SK-N-SH (cell line): ENCODE measurements around the gene ODAD3. TPM values are rescaled to one million over a fixed set of nuclear protein-coding genes. Genes with fewer than 3 reads are reported as not detected.

Experiments
- CTCF ChIA-PET: fragments of 300-600, 350-600 bp; formaldehyde crosslinking; extraction: SDS; loops from one replicate; lab custom pipeline; 2021; lab: Yijun Ruan, JAX
- POLR2A ChIA-PET: fragments of 350-600 bp; sonication (Branson Sonifier 250); formaldehyde crosslinking; extraction: SDS; loops from one replicate; lab custom pipeline; 2020; ENCODE audit warnings: antibody characterized with exemption, inconsistent platforms; lab: Yijun Ruan, JAX
- DNase-seq: peaks from one replicate; pipeline ENCODE4 v3.0.0; 2012
- H2AFZ ChIP-seq: fragments of 200-600 bp; sonication (generic); 2 replicates; pipeline ENCODE4 v1.8.1; 2016; ENCODE audit warnings: antibody characterized with exemption, mild to moderate bottlenecking, low read depth
- H3F3A ChIP-seq: fragments of 200-600 bp; sonication (generic); replicated peaks from 2 replicates; pipeline ENCODE3; 2016; ENCODE audit warnings: antibody characterized with exemption, mild to moderate bottlenecking; ENCODE audit not compliant: insufficient read depth
- H3K27ac ChIP-seq, 2 experiments: fragments of 200-500 bp in 1 of 2; fragments of 200-600 bp in 1 of 2; sonication (Bioruptor generic) in 1 of 2; sonication (generic), shearing (Covaris generic) in 1 of 2; 2 replicates each; pipeline versions ENCODE4 v1.5.1 to v1.6.1; 2014 to 2016; ENCODE audit warnings: low read depth in 2 of 2, inconsistent platforms in 1 of 2, low read length in 1 of 2, mild to moderate bottlenecking in 1 of 2, mixed read lengths in 1 of 2
- H3K27me3 ChIP-seq: fragments of 200-600 bp; sonication (generic), shearing (Covaris generic); 2 replicates; pipeline ENCODE4 v1.6.1; 2016; ENCODE audit warnings: mixed run types; ENCODE audit not compliant: insufficient read depth
- H3K36me3 ChIP-seq, 2 experiments: fragments of 200-500 bp in 1 of 2; fragments of 200-600 bp in 1 of 2; sonication (Bioruptor generic) in 1 of 2; sonication (generic) in 1 of 2; replicated peaks in 1 of 2; 2 replicates each; pipeline versions ENCODE3 to v1.5.1; 2014 to 2016; ENCODE audit warnings: low read length in 1 of 2, mild to moderate bottlenecking in 1 of 2; ENCODE audit not compliant: insufficient read depth in 2 of 2, control insufficient read depth in 1 of 2
- H3K4me1 ChIP-seq, 2 experiments: fragments of 200-500 bp in 1 of 2; fragments of 200-600 bp in 1 of 2; sonication (Bioruptor generic) in 1 of 2; sonication (generic), shearing (Covaris generic) in 1 of 2; 2 replicates each; pipeline versions ENCODE4 v1.5.1 to v1.6.1; 2014 to 2016; ENCODE audit warnings: low read depth in 1 of 2, low read length in 1 of 2, mixed run types in 1 of 2; ENCODE audit not compliant: insufficient read depth in 2 of 2, control insufficient read depth in 1 of 2
- H3K4me2 ChIP-seq: fragments of 200-600 bp; sonication (generic), shearing (Covaris generic); 2 replicates; pipeline ENCODE4 v1.6.1; 2017; ENCODE audit warnings: mixed run types
- H3K4me3 ChIP-seq, 2 experiments: fragments of 200-500 bp in 1 of 2; fragments of 200-600 bp in 1 of 2; sonication (Bioruptor generic) in 1 of 2; sonication (generic), shearing (Covaris generic) in 1 of 2; 2 replicates each; pipeline versions ENCODE4 v1.5.1 to v1.8.1; 2014 to 2016; ENCODE audit warnings: low read depth in 2 of 2, inconsistent platforms in 1 of 2, low read length in 1 of 2, mild to moderate bottlenecking in 1 of 2, mixed read lengths in 1 of 2, moderate library complexity in 1 of 2
- H3K79me2 ChIP-seq: fragments of 200-600 bp; sonication (generic); 2 replicates; pipeline ENCODE4 v1.8.1; 2017; ENCODE audit warnings: mild to moderate bottlenecking; ENCODE audit not compliant: insufficient read depth
- H3K9ac ChIP-seq: fragments of 200-600 bp; sonication (generic); 2 replicates; pipeline ENCODE4 v1.6.1; 2017; ENCODE audit warnings: mixed run types
- H3K9me2 ChIP-seq: fragments of 200-600 bp; sonication (generic); 2 replicates; pipeline ENCODE4 v1.6.1; 2017; ENCODE audit warnings: mixed run types
- H3K9me3 ChIP-seq: fragments of 200-600 bp; sonication (generic); 2 replicates; pipeline ENCODE4 v1.6.1; 2017; ENCODE audit warnings: mixed run types, mild to moderate bottlenecking, moderate library complexity
- H4K20me1 ChIP-seq: fragments of 200-600 bp; sonication (generic); 2 replicates; pipeline ENCODE4 v1.6.1; 2017; ENCODE audit warnings: mild to moderate bottlenecking, mixed run types; ENCODE audit not compliant: insufficient read depth
- ELF1 ChIP-seq: IDR thresholded peaks from 2 replicates; pipeline ENCODE4 v1.4.0; 2012
- EP300 ChIP-seq, 2 experiments: IDR thresholded peaks; 2 replicates each; pipeline versions ENCODE4 v1.4.0 to v1.6.1; 2012; ENCODE audit warnings: borderline replicate concordance in 1 of 2, low read depth in 1 of 2, low read length in 1 of 2
- EZH2phosphoT487 ChIP-seq: fragments of 200-600 bp; sonication (generic); IDR thresholded peaks from 2 replicates; pipeline ENCODE4 v1.6.1; 2017; ENCODE audit warnings: low read depth, mixed run types, mild to moderate bottlenecking, antibody characterized with exemption, moderate library complexity, borderline replicate concordance
- FOSL2 ChIP-seq: IDR thresholded peaks from 2 replicates; pipeline ENCODE4 v1.4.0; 2012; ENCODE audit warnings: low read depth, mild to moderate bottlenecking, moderate library complexity, borderline replicate concordance
- FOXM1 ChIP-seq: IDR thresholded peaks from 2 replicates; pipeline ENCODE4 v1.4.0; 2012; ENCODE audit warnings: low read depth, mild to moderate bottlenecking
- GABPA ChIP-seq: IDR thresholded peaks from 2 replicates; pipeline ENCODE4 v1.4.0; 2012; ENCODE audit warnings: low read depth, mild to moderate bottlenecking
- RAD21 ChIP-seq: IDR thresholded peaks from 2 replicates; pipeline ENCODE4 v1.6.1; 2012; ENCODE audit warnings: mild to moderate bottlenecking, low read length
- TAF1 ChIP-seq: IDR thresholded peaks from 2 replicates; pipeline ENCODE4 v1.6.1; 2012; ENCODE audit warnings: low read depth, mild to moderate bottlenecking, low read length, moderate library complexity, borderline replicate concordance
- TEAD4 ChIP-seq: IDR thresholded peaks from 2 replicates; pipeline ENCODE4 v1.4.0; 2012; ENCODE audit warnings: mild to moderate bottlenecking, borderline replicate concordance; ENCODE audit not compliant: insufficient read depth
- WGBS: methylation state at CpG from one replicate; pipeline ENCODE4 v1.1.6; 2017; ENCODE audit warnings: low lambda C conversion rate; 5-methylcytosine and 5-hydroxymethylcytosine counted together
- polyA plus RNA-seq, 3 experiments: library from polyadenylated mRNA; depleted of rRNA; stranded (reverse); fragments of >200 nt; gene quantifications; 2 replicates each; pipeline ENCODE4 v1.2.3, GENCODE V29; 2012
- TF ChIP-seq, protein P1 (sequence below): IDR thresholded peaks from 2 replicates; pipeline ENCODE4; 2012
- TF ChIP-seq, protein P2 (sequence below): IDR thresholded peaks from 2 replicates; pipeline ENCODE4 v1.4.0; 2012; ENCODE audit warnings: low read depth
- TF ChIP-seq, protein P3 (sequence below): fragments of 200-600 bp; sonication (generic); IDR thresholded peaks from 2 replicates; pipeline ENCODE4 v1.6.1; 2017; ENCODE audit warnings: antibody characterized with exemption, mild to moderate bottlenecking, moderate library complexity
- TF ChIP-seq, protein P4 (sequence below): IDR thresholded peaks from 2 replicates; pipeline ENCODE4 v1.4.0; 2012; ENCODE audit warnings: low read depth, borderline replicate concordance
- TF ChIP-seq, protein P5 (sequence below): fragments of 150-350 bp; IDR thresholded peaks from 2 replicates; pipeline ENCODE4 v1.6.1; 2017; ENCODE audit warnings: antibody characterized with exemption, low read length, low read depth, borderline replicate concordance

ODAD3 gene
- polyA plus RNA-seq, 1 of the 3 experiments (the other 2 are of a cell fraction): 4.2 TPM

DNA sequence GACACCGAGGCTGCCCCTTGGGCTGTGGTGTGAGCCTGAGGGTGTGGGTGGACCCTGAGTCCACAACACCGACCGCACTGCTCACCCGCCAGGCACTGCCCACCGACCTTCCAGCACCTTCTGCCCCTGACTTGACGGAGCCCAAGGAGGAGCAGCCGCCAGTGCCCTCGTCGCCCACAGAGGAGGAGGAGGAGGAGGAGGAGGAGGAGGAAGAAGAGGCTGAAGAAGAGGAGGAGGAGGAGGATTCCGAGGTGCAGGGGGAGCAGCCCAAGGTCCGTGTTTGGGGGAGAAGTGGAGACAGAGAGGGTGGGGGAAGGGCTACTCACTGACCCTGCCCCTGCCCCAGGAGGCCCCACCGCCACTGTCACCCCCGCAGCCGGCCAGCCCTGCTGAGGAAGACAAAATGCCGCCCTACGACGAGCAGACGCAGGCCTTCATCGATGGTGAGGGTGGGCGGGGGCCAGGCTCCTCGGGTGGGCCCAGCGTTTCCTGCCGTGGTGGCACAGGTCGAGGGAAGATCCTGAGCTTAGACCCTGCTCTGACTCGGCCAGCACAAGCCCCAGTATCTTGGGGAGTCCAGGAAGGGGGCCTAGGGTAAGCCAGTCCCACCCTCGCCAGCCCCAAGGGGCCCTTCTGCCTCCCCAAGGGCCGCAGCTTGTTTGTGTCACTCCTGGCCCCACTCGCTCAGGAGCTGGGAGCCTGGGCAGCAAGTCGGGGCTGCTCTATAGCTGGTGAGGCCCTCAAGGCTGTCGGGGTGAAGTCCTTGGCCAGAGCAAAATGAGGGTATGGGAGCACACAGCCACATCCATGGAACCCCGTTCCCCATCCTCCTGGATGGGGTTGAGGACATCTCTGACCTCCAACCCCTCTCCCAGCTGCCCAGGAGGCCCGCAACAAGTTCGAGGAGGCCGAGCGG lies 12.7 kb upstream of the ODAD3 start:
- Histone ChIP-seq H3K79me2 (0 out of 2 replicates have a peak, but pooled peaks cover under 1% of the 10 kb centered on the region), H4K20me1 (no peaks in the 10 kb centered on the region), H3K27me3 (no peaks in the 10 kb centered on the region), H3K4me3 (no peak overlapping the region), H3F3A (peaks cover 9% of the 10 kb centered on the region), H3K9me2 (no peaks in the 10 kb centered on the region), H3K4me2 (no peak overlapping the region), H3K36me3 (peaks cover 16 to 38% of the 10 kb centered on the region in 2 experiments), H3K27ac (no peak overlapping the region), H3K9me3 (no peaks in the 10 kb centered on the region), H3K4me1 (no peaks in the 10 kb centered on the region), H2AFZ (no peak overlapping the region), H3K9ac (no peak overlapping the region)
- ChIA-PET POLR2A (interaction anchor here (0.6 to 1.7 kb wide), 2 partner anchors 23 to 35 kb away, joined by 4 to 7 read pairs; no protein-coding TSS in a partner anchor), CTCF (interaction anchor here (0.6 to 4.2 kb wide), 17 partner anchors 10 to 217 kb away, joined by 3 to 36 read pairs (median 5); partner anchors contain the start of genes EPOR and ODAD3)
- WGBS: 91% methylated on average over 27 of the region's 35 CpGs
- peak; percentile 27 for DNase-seq
- TF ChIP-seq, protein P1, sequence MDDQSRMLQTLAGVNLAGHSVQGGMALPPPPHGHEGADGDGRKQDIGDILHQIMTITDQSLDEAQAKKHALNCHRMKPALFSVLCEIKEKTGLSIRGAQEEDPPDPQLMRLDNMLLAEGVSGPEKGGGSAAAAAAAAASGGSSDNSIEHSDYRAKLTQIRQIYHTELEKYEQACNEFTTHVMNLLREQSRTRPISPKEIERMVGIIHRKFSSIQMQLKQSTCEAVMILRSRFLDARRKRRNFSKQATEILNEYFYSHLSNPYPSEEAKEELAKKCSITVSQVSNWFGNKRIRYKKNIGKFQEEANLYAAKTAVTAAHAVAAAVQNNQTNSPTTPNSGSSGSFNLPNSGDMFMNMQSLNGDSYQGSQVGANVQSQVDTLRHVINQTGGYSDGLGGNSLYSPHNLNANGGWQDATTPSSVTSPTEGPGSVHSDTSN: no peak
- TF ChIP-seq TEAD4 (no peak), ELF1 (no peak), RAD21 (no peak), EP300 (IDR thresholded peaks at IDR 0.05; ENCODE audit: borderline replicate concordance in 1 of 2, low read depth in 1 of 2, low read length in 1 of 2) (no peak), FOSL2 (no peak), FOXM1 (no peak), GABPA (no peak), TAF1 (no peak), EZH2phosphoT487 (no peak)
- TF ChIP-seq, protein P2, sequence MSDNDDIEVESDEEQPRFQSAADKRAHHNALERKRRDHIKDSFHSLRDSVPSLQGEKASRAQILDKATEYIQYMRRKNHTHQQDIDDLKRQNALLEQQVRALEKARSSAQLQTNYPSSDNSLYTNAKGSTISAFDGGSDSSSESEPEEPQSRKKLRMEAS: no peak
- TF ChIP-seq, protein P3, sequence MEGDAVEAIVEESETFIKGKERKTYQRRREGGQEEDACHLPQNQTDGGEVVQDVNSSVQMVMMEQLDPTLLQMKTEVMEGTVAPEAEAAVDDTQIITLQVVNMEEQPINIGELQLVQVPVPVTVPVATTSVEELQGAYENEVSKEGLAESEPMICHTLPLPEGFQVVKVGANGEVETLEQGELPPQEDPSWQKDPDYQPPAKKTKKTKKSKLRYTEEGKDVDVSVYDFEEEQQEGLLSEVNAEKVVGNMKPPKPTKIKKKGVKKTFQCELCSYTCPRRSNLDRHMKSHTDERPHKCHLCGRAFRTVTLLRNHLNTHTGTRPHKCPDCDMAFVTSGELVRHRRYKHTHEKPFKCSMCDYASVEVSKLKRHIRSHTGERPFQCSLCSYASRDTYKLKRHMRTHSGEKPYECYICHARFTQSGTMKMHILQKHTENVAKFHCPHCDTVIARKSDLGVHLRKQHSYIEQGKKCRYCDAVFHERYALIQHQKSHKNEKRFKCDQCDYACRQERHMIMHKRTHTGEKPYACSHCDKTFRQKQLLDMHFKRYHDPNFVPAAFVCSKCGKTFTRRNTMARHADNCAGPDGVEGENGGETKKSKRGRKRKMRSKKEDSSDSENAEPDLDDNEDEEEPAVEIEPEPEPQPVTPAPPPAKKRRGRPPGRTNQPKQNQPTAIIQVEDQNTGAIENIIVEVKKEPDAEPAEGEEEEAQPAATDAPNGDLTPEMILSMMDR: no peak
- TF ChIP-seq, protein P4, sequence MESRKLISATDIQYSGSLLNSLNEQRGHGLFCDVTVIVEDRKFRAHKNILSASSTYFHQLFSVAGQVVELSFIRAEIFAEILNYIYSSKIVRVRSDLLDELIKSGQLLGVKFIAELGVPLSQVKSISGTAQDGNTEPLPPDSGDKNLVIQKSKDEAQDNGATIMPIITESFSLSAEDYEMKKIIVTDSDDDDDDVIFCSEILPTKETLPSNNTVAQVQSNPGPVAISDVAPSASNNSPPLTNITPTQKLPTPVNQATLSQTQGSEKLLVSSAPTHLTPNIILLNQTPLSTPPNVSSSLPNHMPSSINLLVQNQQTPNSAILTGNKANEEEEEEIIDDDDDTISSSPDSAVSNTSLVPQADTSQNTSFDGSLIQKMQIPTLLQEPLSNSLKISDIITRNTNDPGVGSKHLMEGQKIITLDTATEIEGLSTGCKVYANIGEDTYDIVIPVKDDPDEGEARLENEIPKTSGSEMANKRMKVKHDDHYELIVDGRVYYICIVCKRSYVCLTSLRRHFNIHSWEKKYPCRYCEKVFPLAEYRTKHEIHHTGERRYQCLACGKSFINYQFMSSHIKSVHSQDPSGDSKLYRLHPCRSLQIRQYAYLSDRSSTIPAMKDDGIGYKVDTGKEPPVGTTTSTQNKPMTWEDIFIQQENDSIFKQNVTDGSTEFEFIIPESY: no peak
- TF ChIP-seq, protein P5, sequence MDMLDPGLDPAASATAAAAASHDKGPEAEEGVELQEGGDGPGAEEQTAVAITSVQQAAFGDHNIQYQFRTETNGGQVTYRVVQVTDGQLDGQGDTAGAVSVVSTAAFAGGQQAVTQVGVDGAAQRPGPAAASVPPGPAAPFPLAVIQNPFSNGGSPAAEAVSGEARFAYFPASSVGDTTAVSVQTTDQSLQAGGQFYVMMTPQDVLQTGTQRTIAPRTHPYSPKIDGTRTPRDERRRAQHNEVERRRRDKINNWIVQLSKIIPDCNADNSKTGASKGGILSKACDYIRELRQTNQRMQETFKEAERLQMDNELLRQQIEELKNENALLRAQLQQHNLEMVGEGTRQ: no peak
